ACC112 (cell line): ENCODE measurements around the gene C19orf53.

Experiments used
- H2AFZ ChIP-seq: fragments of 200-600 bp; sonication (generic); one replicate; pipeline ENCODE4 v1.6.0; 2017; ENCODE audit warnings: antibody characterized with exemption, low read length; ENCODE audit not compliant: unreplicated experiment
- H3K27ac ChIP-seq: fragments of 200-600 bp; sonication (generic); 2 replicates; pipeline ENCODE4 v1.5.1; 2014; ENCODE audit warnings: low read depth, mild to moderate bottlenecking, antibody characterized with exemption, low read length, moderate library complexity
- H3K27me3 ChIP-seq: fragments of 200-600 bp; sonication (generic); 2 replicates; pipeline ENCODE4 v1.6.1; 2014; ENCODE audit warnings: mild to moderate bottlenecking, antibody characterized with exemption, low read length, moderate library complexity, mixed read lengths; ENCODE audit not compliant: insufficient read depth
- H3K36me3 ChIP-seq: fragments of 200-600 bp; sonication (generic); 2 replicates; pipeline ENCODE4 v1.6.1; 2016; ENCODE audit warnings: mild to moderate bottlenecking, antibody characterized with exemption, low read length, moderate library complexity, mixed read lengths; ENCODE audit not compliant: insufficient read depth
- H3K4me1 ChIP-seq: fragments of 200-600 bp; sonication (generic); one replicate; pipeline ENCODE4 v1.6.1; 2016; ENCODE audit warnings: low read length, mixed read lengths; ENCODE audit not compliant: insufficient read depth, unreplicated experiment, control insufficient read depth
- H3K4me3 ChIP-seq: fragments of 200-600 bp; sonication (generic); 2 replicates; pipeline ENCODE4 v1.5.1; 2014; ENCODE audit warnings: mild to moderate bottlenecking, low read depth, low read length
- H3K79me2 ChIP-seq: fragments of 200-600 bp; sonication (generic); one replicate; pipeline ENCODE4 v1.6.0; 2016; ENCODE audit warnings: low read length; ENCODE audit not compliant: control insufficient read depth, unreplicated experiment, insufficient read depth

The C19orf53 gene

GRCh38 chr19:13825489-13826441, 51.5 kb downstream of the C19orf53 start:
- Histone ChIP-seq H3K79me2 (no peaks in the 10 kb centered on the region), H3K4me3 (no peak overlapping the region), H3K27me3 (no peaks in the 10 kb centered on the region), H3K27ac (no peak overlapping the region), H3K4me1 (peaks cover 7% of the 10 kb centered on the region), H3K36me3 (peaks cover 13% of the 10 kb centered on the region; the same call in 1 of the 2 replicates), H2AFZ (no peak overlapping the region)

GRCh38 chr19:13826652-13827235, 52.5 kb downstream of the C19orf53 start:
- H3K4me3 ChIP-seq = no peak overlapping the region
- H3K4me1 ChIP-seq = peaks cover 7% of the 10 kb centered on the region
- no peaks in the 10 kb centered on the region for H3K79me2 ChIP-seq
- H3K27me3 ChIP-seq = no peaks in the 10 kb centered on the region
- H2AFZ ChIP-seq = no peak overlapping the region
- H3K27ac ChIP-seq = no peak overlapping the region
- peaks cover 13% of the 10 kb centered on the region; the same call in 1 of the 2 replicates for H3K36me3 ChIP-seq

GRCh38 chr19:13827656-13828055, 53.4 kb downstream of the C19orf53 start:
- peaks cover 13% of the 10 kb centered on the region; the same call in 1 of the 2 replicates for H3K36me3 ChIP-seq
- H3K79me2 ChIP-seq = no peaks in the 10 kb centered on the region
- H3K27ac ChIP-seq = no peak overlapping the region
- no peak overlapping the region for H3K4me3 ChIP-seq
- no peaks in the 10 kb centered on the region for H3K4me1 ChIP-seq
- no peak overlapping the region for H2AFZ ChIP-seq
- no peaks in the 10 kb centered on the region for H3K27me3 ChIP-seq
